Measurements from ENCODE around the gene SNRPA.

DNA sequence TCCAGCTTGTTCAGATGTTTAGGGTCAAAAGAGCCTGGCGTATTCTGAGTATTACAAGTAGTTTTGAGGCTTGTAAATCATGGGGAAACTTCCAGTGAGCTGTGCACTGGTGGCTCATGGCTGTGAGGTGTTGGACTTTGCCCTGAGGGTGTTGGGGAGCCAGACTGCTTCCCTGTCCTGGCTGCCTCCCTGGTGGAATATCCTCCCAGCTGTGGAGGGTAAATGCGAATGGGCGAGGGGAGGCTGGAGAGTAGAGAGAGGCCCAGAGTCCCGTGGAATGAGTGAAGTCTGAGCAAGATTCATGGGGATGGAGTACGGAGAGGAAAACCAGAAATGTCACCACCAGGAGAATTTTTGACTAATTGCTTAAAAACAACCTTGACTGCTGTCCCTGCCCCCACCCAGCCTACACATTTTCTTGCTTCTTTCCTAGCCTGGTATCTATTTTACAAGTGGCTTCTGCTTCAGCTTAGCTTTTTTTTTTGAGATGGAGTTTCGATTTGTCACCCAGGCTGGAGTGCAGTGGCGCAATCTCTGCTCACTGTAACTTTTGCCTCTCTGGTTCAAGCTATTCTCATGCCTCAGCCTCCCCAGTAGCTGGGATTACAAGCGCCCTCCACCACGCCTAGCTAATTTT is 3.7 kb downstream of the SNRPA start:
- TF ChIP-seq, protein P1, sequence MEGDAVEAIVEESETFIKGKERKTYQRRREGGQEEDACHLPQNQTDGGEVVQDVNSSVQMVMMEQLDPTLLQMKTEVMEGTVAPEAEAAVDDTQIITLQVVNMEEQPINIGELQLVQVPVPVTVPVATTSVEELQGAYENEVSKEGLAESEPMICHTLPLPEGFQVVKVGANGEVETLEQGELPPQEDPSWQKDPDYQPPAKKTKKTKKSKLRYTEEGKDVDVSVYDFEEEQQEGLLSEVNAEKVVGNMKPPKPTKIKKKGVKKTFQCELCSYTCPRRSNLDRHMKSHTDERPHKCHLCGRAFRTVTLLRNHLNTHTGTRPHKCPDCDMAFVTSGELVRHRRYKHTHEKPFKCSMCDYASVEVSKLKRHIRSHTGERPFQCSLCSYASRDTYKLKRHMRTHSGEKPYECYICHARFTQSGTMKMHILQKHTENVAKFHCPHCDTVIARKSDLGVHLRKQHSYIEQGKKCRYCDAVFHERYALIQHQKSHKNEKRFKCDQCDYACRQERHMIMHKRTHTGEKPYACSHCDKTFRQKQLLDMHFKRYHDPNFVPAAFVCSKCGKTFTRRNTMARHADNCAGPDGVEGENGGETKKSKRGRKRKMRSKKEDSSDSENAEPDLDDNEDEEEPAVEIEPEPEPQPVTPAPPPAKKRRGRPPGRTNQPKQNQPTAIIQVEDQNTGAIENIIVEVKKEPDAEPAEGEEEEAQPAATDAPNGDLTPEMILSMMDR (IDR thresholded peaks at IDR 0.05), result no peak
- TF ChIP-seq EZH2 (IDR thresholded peaks at IDR 0.05; ENCODE audit: borderline replicate concordance, insufficient read depth, low read depth, low read length, poor library complexity, severe bottlenecking), result no peak

Data from B cell (primary cell).